ACHN (cell line): Measurements from ENCODE around the gene PDE7B.

Experiments
- DNase-seq: peaks from one replicate; pipeline ENCODE4 v3.0.0-alpha.2; 2015
- in situ Hi-C: cut with HindIII; loops from 2 replicates; pipeline ENCODE4 v1.10.0; 2017; ENCODE audit warnings: low sequenced_read_pairs, low pct_ligation_motif_present, low pct_unique_long_range_greater_than_20kb

The PDE7B gene

DNA sequence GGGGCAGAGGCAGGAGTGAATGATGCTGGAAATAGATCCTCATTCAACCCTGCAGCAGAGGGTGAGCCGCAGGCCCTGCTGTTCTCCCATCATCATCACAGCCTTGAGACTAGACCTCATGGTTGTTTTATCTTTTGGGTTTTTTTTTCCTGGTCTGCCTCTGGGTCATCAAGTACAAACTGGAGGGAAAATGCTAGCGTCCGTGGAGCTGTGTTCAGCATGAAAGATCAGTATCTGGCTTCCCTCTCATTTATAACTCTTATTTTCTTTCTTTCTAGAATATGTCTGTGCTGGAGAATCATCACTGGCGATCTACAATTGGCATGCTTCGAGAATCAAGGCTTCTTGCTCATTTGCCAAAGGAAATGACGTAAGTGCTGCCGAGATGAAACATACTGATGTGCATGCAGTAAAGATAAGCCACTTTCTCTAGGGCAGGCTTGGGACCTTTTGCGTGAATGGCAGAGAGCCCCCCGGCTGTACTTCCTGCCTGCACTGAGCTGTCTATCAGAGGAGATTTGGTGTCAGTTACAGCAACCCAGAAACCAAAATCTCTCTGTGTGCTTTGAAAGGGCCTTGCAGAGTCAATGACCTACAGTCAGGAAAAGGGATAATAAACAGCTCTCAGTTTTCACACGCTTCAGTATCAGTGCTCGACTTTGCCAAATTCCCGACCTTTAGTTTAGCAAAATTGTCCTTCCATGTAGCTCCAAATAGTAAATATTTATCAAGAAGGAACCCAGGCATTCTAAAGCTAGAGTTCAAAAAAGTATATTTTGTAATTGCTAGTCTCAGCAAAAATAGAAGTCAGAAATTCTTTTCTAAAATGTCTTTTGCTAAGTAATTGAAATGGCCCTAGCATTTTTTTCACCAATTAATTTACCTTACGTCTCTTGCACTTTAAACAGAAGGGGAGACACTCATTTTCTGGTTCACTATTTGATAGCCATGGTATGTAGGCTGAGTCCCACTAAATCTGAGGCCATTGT, 322.3 kb downstream of the PDE7B start:
- no peak for DNase-seq
- in situ Hi-C loops, result no loop called here

DNA sequence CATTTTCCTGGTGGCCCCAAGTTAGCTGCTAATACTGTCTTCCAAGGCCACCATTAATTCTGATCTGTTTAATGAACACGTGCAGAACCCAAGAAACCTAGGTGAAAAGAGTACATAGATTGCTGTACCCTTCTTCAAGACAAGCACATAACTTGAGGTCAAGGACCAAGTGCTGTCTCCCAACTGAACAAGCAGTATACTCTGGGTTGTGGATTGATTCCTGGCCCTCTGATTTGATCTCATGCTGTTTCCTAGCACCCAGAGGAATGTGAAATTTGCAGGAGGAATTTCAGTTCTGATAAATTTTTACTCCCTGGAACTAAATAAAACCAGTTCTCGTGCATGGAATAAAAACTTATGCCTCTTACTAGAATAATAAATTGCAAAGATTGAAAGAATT, 323.0 kb downstream of the PDE7B start:
- in situ Hi-C loops, result no loop called here
- DNase-seq, result no peak

DNA sequence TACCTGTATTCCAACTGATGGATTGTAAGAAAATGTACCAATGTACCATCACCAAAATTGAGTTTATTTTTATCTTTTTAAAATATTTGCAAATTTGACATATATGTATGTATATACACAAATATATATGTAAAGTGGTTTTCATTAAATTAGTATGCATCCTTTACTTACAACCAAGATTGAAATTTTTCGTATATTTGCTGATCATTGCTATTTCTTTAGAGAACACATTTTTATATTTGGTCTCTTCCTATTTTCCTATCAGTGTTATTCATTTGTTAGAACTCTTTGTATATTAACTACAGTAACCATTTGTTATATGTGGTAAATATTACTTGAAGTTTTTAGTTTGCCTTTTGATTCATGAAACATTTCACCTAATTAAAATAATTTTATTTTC, 324.4 kb downstream of the PDE7B start:
- no peak for DNase-seq
- in situ Hi-C loops, result no loop called here

DNA sequence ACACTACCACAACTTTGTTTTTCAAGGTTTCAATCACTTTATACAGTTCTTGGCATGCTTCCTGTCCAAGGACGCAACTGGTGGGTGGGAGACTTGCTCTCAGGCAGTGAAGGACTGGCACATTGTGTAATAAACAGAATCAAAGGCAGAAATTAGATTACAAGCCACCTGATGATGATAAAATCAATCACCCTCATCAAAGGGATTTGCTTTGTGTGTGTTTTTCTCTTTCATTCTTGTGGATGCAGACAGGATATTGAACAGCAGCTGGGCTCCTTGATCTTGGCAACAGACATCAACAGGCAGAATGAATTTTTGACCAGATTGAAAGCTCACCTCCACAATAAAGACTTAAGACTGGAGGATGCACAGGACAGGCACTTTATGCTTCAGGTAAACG, 327.2 kb downstream of the PDE7B start:
- no peak for DNase-seq
- in situ Hi-C loops, result no loop called here

DNA sequence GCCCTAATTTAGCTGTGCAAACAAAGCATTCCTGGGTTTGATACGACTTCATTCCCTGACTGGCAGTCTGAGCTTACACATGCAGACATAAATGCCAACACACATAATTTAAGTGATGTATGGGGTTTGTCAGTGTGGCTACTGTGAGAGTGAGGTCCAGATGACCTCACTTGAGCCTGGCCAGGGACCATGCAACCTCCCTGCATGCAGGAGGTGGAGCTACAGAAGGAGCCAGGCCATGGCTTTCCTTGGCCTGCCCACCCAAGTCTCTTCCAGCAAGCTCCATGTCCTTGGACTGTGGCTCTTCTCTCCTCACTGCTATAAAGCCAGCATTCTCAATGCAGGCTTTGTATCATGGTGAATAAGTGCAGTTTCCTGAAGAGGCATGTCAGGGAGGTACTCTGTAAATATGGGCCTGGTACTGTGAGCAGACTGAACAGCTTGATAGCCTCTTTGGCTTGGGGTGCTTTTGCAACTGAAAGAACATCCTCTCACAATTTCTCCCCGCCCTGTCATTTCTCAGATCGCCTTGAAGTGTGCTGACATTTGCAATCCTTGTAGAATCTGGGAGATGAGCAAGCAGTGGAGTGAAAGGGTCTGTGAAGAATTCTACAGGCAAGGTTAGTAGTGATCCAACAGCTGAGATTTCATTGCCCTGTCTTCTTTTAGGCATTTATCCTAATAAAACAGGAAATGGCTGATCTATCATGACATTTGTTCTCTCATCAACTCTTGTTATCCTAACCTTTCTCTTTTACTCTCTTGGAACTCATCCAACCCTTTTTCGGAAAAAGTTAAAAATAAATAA, 329.4 kb downstream of the PDE7B start:
- DNase-seq, result no peak
- in situ Hi-C loops, result no loop called here

DNA sequence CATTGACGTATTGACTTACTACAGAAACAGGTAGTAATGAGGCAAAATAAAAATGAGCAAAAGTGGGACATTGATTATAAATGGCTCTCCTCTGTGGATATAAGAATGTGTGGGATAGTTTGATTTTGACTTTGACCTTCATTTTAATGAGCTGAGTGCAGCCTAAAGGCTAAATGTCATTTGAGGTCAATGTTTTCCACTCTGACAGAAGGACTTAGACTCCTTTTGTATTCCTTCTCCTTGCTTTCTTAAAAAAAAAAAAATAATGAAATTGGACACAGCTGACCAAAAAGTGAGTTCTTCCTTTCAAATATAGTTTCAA, 330.0 kb downstream of the PDE7B start:
- in situ Hi-C loops, result no loop called here
- no peak for DNase-seq

DNA sequence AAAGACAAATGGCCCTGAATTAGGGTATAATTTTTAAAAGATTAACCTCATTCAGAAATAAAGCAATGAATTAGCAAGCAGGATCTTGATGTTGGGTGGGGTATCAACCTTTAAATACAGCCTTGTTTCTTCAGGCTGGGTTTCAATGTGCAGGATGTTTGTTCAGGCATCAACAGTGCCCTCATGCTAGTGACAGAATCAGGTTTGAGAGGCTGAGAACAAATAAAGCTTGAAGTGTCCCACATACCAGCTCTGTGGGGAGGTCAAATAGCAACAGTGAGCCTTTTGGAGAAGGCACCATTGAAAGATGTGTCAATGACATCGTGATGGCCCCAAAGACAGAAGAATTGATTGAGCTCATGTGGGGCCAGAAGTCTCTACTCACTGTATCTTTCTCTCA, 330.4 kb downstream of the PDE7B start:
- DNase-seq, result no peak
- in situ Hi-C loops, result no loop called here

DNA sequence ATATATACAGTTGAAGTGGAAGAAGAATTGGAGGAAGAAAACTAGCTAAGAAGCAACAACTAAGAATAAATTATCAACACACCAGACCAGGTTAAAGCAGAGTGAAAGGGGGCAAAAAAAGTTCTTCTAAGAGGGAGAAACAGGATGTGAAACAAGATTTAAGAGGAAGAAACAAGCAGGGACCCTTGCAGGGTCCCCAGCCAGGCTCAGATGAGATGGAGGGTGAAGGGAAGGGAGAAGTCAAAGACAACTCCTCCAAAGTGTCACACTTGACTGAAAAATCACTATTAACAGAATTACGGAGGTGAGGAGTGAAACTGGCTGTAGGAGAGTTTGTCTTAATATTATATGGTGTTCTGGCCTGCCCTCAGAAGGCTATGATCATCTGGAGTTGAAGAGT, 333.2 kb downstream of the PDE7B start:
- no peak for DNase-seq
- in situ Hi-C loops, result no loop called here

DNA sequence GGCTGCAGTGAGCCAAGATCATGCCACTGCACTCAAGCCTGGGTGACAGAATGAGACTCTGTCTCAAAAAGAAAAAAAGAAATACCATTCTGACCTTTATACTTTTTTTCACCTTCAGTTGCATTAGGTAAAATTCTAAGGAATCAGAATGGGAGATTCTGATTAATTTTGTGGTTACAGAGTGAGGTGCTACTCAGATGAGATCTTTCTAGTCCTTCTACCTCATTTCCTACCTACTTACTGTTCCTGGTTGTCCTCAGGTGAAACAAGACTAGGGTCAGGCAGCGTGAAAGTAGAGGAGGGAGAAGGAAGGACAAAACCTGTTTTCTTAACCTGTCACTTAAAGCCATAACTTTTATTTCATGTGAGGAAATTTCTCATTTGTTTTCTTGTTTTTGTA, 334.9 kb downstream of the PDE7B start:
- DNase-seq, result no peak
- in situ Hi-C loops, result no loop called here

DNA sequence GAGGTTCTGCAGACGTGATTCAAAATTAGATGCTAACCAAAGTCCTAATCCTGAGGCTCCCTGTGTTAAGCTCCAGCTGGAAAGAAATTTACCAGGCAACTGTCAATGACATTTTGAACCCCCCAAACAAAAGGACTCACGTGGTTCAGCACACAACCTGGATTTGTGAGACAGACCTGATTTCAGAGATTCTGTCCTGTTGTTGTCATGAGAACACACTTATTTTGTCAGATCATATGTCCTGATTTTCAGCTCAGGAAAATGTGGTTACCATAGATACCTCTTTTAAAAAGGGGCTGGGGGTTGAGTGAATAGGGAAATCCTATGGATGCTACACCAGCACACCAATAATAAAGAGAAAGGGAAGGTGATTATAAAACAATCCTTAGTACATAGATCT, 337.0 kb downstream of the PDE7B start:
- in situ Hi-C loops, result no loop called here
- no peak for DNase-seq

DNA sequence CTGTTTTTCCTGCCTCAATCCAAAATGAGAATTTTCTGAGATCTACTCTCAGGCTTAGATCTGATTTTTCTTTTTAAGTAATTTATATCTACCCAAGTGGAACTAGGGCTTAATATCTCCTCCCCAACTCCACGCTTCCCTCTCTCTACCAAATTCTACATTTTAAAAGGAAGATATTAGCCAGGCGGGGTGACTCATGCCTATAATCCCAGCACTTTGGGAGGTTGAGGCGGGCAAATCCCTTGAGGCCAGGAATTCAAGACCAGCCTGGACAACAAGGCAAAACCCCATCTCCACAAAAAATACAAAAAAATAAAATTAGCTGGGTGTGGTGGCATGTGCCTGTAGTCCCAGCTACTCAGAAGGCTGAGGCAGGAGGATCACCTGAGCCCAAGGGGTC, 337.6 kb downstream of the PDE7B start:
- in situ Hi-C loops, result no loop called here

DNA sequence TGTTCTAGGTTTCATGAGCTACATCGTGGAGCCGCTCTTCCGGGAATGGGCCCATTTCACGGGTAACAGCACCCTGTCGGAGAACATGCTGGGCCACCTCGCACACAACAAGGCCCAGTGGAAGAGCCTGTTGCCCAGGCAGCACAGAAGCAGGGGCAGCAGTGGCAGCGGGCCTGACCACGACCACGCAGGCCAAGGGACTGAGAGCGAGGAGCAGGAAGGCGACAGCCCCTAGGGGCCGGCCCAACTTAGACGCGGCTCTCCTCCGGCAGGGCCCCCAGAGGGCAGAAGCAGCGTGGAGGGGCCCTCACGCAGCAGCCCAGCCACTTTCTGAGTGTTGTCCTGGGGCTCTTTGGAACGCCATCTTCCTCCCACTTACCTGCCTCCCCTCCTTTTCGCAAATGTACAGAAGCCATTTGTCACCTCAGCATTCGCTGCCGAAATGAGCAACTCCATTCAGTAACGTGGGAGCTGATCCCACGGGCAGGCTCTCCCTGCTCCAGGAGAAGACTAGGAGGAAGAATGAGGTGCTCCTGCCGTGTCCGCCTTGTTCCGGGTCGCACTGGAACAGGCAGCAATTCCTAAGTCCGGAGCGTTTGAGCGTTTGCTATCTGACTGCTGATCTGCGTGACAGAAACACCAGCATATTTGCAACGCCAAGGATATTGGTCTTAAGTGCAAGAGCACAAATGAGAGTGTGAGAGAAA, 340.3 kb downstream of the PDE7B start:
- in situ Hi-C loops, result no loop called here
- DNase-seq, result no peak

More for the DNA sequence above, 337.6 kb downstream of the PDE7B start:
- DNase-seq, result no peak

DNA sequence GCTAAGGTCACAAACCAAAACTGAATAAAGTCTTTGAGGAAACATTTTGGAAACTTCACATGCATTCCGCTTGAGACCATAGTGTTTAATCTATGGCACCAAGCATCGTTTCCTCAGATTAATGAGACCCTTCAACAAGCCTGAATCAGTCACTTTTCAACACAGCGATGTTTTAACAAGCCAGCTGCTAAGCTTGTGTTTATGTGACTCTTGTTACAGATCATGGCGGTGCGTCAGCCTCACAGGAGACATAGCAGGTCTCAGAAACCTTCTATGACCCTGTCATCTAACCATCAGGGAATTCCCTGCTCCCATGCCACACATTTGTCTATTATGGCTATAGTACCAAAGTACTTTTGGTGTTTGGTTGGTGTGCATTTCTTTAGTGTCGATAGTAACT, 341.4 kb downstream of the PDE7B start:
- DNase-seq, result no peak
- in situ Hi-C loops, result no loop called here

DNA sequence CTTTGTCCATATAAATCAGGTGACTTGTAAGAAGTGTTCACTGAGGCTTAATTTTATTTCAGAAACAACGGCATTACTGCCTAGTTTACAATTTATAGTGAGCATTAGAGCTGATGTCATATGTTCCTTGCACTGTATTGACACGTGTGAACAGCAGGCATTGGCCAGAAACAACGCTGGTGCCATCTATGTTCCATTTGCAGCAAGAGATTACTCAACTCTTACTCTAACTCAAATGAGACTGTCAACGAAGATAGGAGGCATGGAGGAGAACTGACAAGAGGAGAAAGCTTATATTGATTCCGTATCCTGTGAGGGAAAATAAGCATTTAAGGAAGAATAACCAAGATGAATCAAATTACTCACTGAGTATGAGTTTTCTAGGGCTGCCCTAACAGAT, 350.2 kb downstream of the PDE7B start:
- in situ Hi-C loops, result no loop called here
- no peak for DNase-seq

DNA sequence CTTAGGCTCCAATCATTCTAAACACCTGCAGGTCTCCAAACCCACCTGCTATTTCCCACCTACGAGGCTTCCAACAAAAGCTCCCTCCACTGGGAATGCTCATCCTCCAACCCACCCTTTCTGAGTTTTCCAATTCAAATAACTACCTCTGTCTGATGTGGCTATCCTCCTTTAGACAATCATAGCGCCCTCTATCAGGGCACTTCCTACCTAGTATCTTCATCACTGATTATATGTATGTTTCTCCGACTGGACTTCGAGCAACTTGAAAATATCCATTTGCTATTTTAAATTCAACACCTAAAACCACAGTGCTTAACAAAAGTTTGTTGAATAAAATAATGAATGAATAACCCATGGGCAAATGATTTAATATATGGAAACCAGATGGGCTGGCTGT, 357.3 kb downstream of the PDE7B start:
- in situ Hi-C loops, result no loop called here
- no peak for DNase-seq

DNA sequence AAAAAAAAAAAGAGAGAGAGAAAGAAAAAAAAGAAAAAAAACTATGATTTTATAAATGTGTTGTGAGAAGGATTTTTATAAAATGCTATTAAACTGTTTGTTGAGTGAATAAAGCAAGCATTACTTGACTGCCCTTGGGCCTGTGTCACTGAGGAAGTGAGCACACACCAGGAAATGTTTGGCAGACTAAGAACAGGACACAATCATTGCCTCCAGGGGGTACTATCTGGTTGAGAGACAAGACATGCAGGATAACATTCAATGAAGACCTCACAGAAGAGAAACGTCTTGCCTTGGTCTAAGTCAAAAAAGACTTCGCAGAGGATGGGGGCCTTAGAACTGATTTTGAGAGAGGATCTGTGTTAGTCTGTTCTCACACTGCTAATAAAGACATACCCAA, 358.0 kb downstream of the PDE7B start:
- DNase-seq, result no peak
- in situ Hi-C loops, result no loop called here

DNA sequence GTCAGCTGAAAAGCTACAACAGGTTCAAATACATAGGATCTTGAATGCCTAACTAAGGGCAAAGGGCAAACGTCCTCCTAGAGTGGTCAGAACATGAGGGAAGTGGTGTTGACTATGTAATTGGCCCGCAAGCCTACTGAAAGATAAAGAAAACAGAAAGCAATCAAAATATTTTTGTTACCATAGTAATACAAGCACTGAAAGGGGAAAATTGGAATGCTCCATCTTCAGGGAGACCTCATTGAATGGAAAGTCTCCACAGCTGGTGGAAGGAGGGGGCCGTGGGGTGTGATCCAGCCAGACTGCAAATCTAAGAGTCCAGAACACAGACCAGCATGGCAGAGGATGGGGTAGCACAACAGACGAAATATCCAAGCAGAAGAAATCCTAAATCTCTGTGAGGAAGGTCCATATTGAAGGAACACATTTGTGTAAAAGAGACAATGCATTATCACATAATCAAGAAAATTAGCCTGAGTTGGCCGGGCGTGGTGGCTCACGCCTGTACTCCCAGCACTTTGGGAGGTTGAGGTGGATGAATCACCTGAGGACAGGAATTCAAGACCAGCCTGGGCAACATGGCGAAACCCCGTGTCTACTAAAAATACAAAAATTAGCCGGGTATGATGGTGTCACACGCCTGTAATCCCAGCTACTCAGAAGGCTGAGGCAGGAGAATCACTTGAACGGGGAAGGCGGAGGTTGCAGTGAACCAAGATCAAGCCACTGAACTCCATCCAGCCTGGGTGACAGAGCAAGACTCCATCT, 359.1 kb downstream of the PDE7B start:
- in situ Hi-C loops, result no loop called here
- DNase-seq, result no peak

DNA sequence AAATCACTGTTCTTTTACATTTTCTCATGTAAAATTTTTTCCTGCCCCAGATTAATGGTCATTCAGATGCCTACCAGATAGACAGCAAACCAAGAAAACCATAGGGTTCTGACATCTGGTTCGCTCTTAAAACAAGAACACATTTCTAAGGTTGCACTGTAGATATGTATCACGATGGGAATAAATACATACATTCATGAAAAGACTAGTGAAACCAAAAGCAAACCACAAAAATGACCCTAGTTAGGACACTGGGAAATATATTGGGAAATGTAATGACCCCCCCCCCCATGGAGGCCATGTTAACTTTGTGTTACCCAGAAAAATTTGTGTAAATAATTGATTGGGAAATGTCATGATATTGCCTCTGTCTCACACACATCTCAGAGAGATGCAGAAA, 361.1 kb downstream of the PDE7B start:
- in situ Hi-C loops, result no loop called here
- no peak for DNase-seq
